Transverse colon (tissue), 4 donors: ENCODE measurements around the gene TNP2. TPM values are rescaled to one million over a fixed set of nuclear protein-coding genes. Genes with fewer than 3 reads are reported as not detected.
A peak's percentile ranks its signal among the peaks of the same experiment; 100 is the strongest.

Experiments used
- DNase-seq: peaks from one replicate; pipeline ENCODE4 v3.0.0-alpha.2; 2019
- H3K27ac ChIP-seq, 4 donors: fragments of 200-600 bp; sonication (generic); 2 replicates each; pipeline ENCODE4 v1.5.1; 2016 to 2018; ENCODE audit warnings: inconsistent platforms in 4 of 4
- H3K27me3 ChIP-seq: fragments of 200-600 bp; sonication (generic); 2 replicates; pipeline ENCODE4 v1.5.1; 2017; ENCODE audit warnings: inconsistent platforms
- H3K36me3 ChIP-seq, 4 donors: fragments of 200-600 bp; sonication (generic); 2 replicates each; pipeline ENCODE4 v1.5.1; 2017 to 2019; ENCODE audit warnings: inconsistent platforms in 4 of 4
- H3K4me1 ChIP-seq, 4 donors: fragments of 200-600 bp; sonication (generic); 2 replicates each; pipeline ENCODE4 v1.5.1; 2017 to 2020; ENCODE audit warnings: inconsistent platforms in 4 of 4
- H3K4me3 ChIP-seq, 4 donors: fragments of 200-600 bp; sonication (generic); 1 replicate in 1 of 4; 2 replicates in 3 of 4; pipeline versions ENCODE4 v1.5.1 to v1.6.1; 2017 to 2019; ENCODE audit warnings: inconsistent platforms in 4 of 4
- H3K9me3 ChIP-seq, 2 donors: fragments of 200-600 bp; sonication (generic); 2 replicates each; pipeline ENCODE4 v1.5.1; 2017 to 2019; ENCODE audit warnings: inconsistent platforms in 2 of 2
- CTCF ChIP-seq, 5 experiments: fragments of 200-600 bp in 3 of 5; fragments of 450-650 bp in 2 of 5; sonication (generic) in 3 of 5; IDR thresholded peaks; 1 replicate in 2 of 5; 2 replicates in 3 of 5; pipeline ENCODE4 v1.5.1; 2016 to 2017; ENCODE audit warnings: antibody characterized with exemption in 5 of 5, inconsistent platforms in 3 of 5, mild to moderate bottlenecking in 2 of 5, moderate library complexity in 1 of 5
- EP300 ChIP-seq: sonication (generic); formaldehyde crosslinking; IDR thresholded peaks from one replicate; pipeline ENCODE4 v1.6.1; 2017; ENCODE audit warnings: antibody characterized with exemption, low read depth
- POLR2A ChIP-seq: fragments of 450-650 bp; IDR thresholded peaks from one replicate; pipeline ENCODE4 v1.6.1; 2016; ENCODE audit warnings: antibody characterized with exemption, mild to moderate bottlenecking, moderate library complexity
- POLR2AphosphoS5 ChIP-seq, 3 donors: sonication (generic); formaldehyde crosslinking; IDR thresholded peaks; one replicate each; pipeline ENCODE4 v1.6.1; 2016; ENCODE audit warnings: antibody characterized with exemption in 3 of 3
- WGBS, 2 donors: methylation state at CpG; one replicate each; pipeline ENCODE4 v1.1.5; 2018; ENCODE audit warnings: low coverage in 1 of 2; 5-methylcytosine and 5-hydroxymethylcytosine counted together
- in situ Hi-C, 4 donors: fragments of 200-750 bp; cut with MboI; loops; one replicate each; pipeline versions ENCODE4 v1.15.0 to v1.15.1; 2017; ENCODE audit warnings: low sequenced_read_pairs in 3 of 4, low pct_ligation_motif_present in 1 of 4, low pct_unique_long_range_greater_than_20kb in 1 of 4
- intact Hi-C: fragments of 100-400 bp; cut with DNase I; formaldehyde crosslinking; loops from one replicate; pipeline ENCODE4 v1.15.1; 2023; ENCODE audit warnings: low total_unique reads
- total RNA-seq, 4 donors: library from RNA; depleted of rRNA; stranded (reverse); fragments of >200 nt; gene quantifications; one replicate each; pipeline ENCODE4 v1.1.0, GENCODE V29; 2016

The TNP2 gene
- total RNA-seq, 4 donors from 2014 or later: not detected

- in situ Hi-C loops: no loop called here
- TF ChIP-seq CTCF (IDR thresholded peaks at IDR 0.05) (no peak), POLR2A (no peak), POLR2AphosphoS5 (IDR thresholded peaks at IDR 0.05) (no peak), EP300 (no peak)
- H3K27ac ChIP-seq: peak overlapping the region in 2 of 4 donors; percentile 20 to 52
These were observed 41.5 kb upstream of the TNP2 start for GRCh38 chr16:11310634-11310977.

GRCh38 chr16:11309895-11310633 is 40.9 kb upstream of the TNP2 start:
- Histone ChIP-seq H3K9me3 (no peaks in the 10 kb centered on the region), H3K4me3 (no peak overlapping the region), H3K4me1 (peaks cover 0 to 13% (median 10%) of the 10 kb centered on the region in 4 donors), H3K27ac (peak overlapping the region in 1 of 4 donors; percentile 52), H3K27me3 (no peaks in the 10 kb centered on the region), H3K36me3 (no peaks in the 10 kb centered on the region)
- in situ Hi-C loops (no loop called here), intact Hi-C loops (no loop called here)
- TF ChIP-seq EP300: no peak
- 42 to 65% methylated on average over 2 to 9 of the region's 9 CpGs for WGBS, 2 donors
- DNase-seq: no peak

More at GRCh38 chr16:11310634-11310977, 41.5 kb upstream of the TNP2 start:
- WGBS, 2 donors: 91% methylated on average over 3 of the region's 3 CpGs; no CpG with 5 or more reads in 1 of the 2 donors
- Histone ChIP-seq H3K9me3 (no peaks in the 10 kb centered on the region), H3K4me3 (no peak overlapping the region), H3K36me3 (no peaks in the 10 kb centered on the region), H3K27me3 (no peaks in the 10 kb centered on the region), H3K4me1 (peaks cover 0 to 13% (median 10%) of the 10 kb centered on the region in 4 donors)
- intact Hi-C loops: no loop called here
- no peak for DNase-seq

GRCh38 chr16:11308493-11309283 is 39.6 kb upstream of the TNP2 start:
- Histone ChIP-seq H3K9me3 (no peaks in the 10 kb centered on the region), H3K27ac (no peak overlapping the region), H3K4me1 (peaks cover 0 to 13% (median 10%) of the 10 kb centered on the region in 4 donors), H3K4me3 (no peak overlapping the region), H3K27me3 (no peaks in the 10 kb centered on the region), H3K36me3 (no peaks in the 10 kb centered on the region)
- DNase-seq: peak; percentile 52
- TF ChIP-seq CTCF (IDR thresholded peaks at IDR 0.05) (no peak), EP300 (no peak), POLR2AphosphoS5 (IDR thresholded peaks at IDR 0.05) (no peak), POLR2A (no peak)
- WGBS, 2 donors: 77% methylated on average over 9 of the region's 15 CpGs; no CpG with 5 or more reads in 1 of the 2 donors
- in situ Hi-C loops: no loop called here
- intact Hi-C loops: no loop called here

GRCh38 chr16:11307639-11308492 is 38.7 kb upstream of the TNP2 start:
- in situ Hi-C loops: no loop called here
- intact Hi-C loops: no loop called here

More at GRCh38 chr16:11307639-11308492, 38.7 kb upstream of the TNP2 start:
- TF ChIP-seq POLR2A: no peak
- no peak for TF ChIP-seq CTCF (IDR thresholded peaks at IDR 0.05)
- TF ChIP-seq EP300: no peak
- TF ChIP-seq POLR2AphosphoS5 (IDR thresholded peaks at IDR 0.05): no peak
- 87 to 89% methylated on average over 5 to 20 of the region's 21 CpGs for WGBS, 2 donors
- H3K9me3 ChIP-seq: no peaks in the 10 kb centered on the region
- peaks cover 0 to 12% (median 8%) of the 10 kb centered on the region in 4 donors for H3K4me1 ChIP-seq
- DNase-seq: no peak
- no peaks in the 10 kb centered on the region for H3K27me3 ChIP-seq
- H3K27ac ChIP-seq: peak overlapping the region in 2 of 4 donors; percentile 21 to 41
- H3K4me3 ChIP-seq: no peak overlapping the region
- no peaks in the 10 kb centered on the region for H3K36me3 ChIP-seq
